K562 (cell line): ENCODE results near the gene CD79A. TPM values are rescaled to one million over a fixed set of nuclear protein-coding genes. Genes with fewer than 3 reads are reported as not detected.

Source experiments
- DLX4 ChIP-seq: fragments of 250-450 bp; sonication (Bioruptor Pico); IDR thresholded peaks from 2 replicates; pipeline ENCODE4 v1.6.1; 2021; ENCODE audit warnings: mild to moderate bottlenecking
- GMEB1 ChIP-seq: fragments of 250-450 bp; sonication (Bioruptor Pico); IDR thresholded peaks from 2 replicates; pipeline ENCODE4 v1.4.0; 2020; ENCODE audit warnings: mild to moderate bottlenecking
- POU5F1 ChIP-seq: fragments of 150-350 bp; IDR thresholded peaks from 2 replicates; pipeline ENCODE4 v1.6.1; 2014; ENCODE audit warnings: borderline replicate concordance, low read length, low read depth, mild to moderate bottlenecking; ENCODE audit not compliant: partially characterized antibody
- SAP30 ChIP-seq: fragments of 200-600 bp; sonication (generic); IDR thresholded peaks from 2 replicates; pipeline ENCODE4 v1.6.1; 2012; ENCODE audit warnings: borderline replicate concordance, low read depth, mild to moderate bottlenecking, moderate library complexity, low read length, control low read depth, inconsistent platforms; ENCODE audit not compliant: insufficient read depth, poor library complexity, severe bottlenecking
- SLC30A9 ChIP-seq: fragments of 250-450 bp; sonication (Bioruptor Pico); IDR thresholded peaks from 2 replicates; pipeline ENCODE4 v1.8.0; 2022; ENCODE audit warnings: mild to moderate bottlenecking, moderate library complexity
- ZNF586 ChIP-seq: fragments of 450-650 bp; formaldehyde crosslinking; conservative IDR thresholded peaks from 2 replicates; pipeline ENCODE4 v1.4.0; 2020; ENCODE audit warnings: mild to moderate bottlenecking, moderate library complexity
- polyA plus RNA-seq, 8 experiments: library from polyadenylated mRNA; depleted of rRNA in 4 of 8; stranded (reverse) in 5 of 8; unstranded in 3 of 8; fragments of >200 nt; fragmentation: Nextera tagmentation in 2 of 8; fragmentation: Illumina TruSeq in 1 of 8; extraction: Ambion mirVana in 2 of 8; extraction: Trizol in 1 of 8; gene quantifications; 2 replicates each; pipeline versions ENCODE4 v1.2.1 to v1.2.3, GENCODE V29; 2011 to 2014; ENCODE audit warnings: inconsistent platforms in 1 of 8, missing spikeins in 1 of 8
- total RNA-seq, 7 experiments: library from RNA; depleted of rRNA in 6 of 7; stranded (reverse); fragments of >200 nt in 6 of 7; fragmentation: Illumina TruSeq in 2 of 7; extraction: Trizol in 2 of 7; gene quantifications; 2 replicates each; pipeline versions ENCODE4 v1.2.1 to v1.2.3, GENCODE V29; 2011 to 2021; ENCODE audit warnings: low replicate concordance in 1 of 7
- TF ChIP-seq, protein P1 (sequence below), 2 experiments: fragments of 450-650 bp in 1 of 2; sonication (generic) in 1 of 2; formaldehyde crosslinking in 1 of 2; IDR thresholded peaks in 1 of 2; conservative IDR thresholded peaks in 1 of 2; 2 replicates each; pipeline versions ENCODE4 v1.6.1 to v1.8.1; 2016 to 2023; ENCODE audit warnings: mild to moderate bottlenecking in 2 of 2, moderate library complexity in 2 of 2, inconsistent platforms in 1 of 2, missing genetic modification reagents in 1 of 2

Gene CD79A
- total and polyA plus RNA-seq, 9 of the 15 experiments (the other 6 are each of a cell fraction or from before 2014, with no cell fraction given): 0.04 to 0.72 (median 0.17) TPM; not detected in 3

DNA sequence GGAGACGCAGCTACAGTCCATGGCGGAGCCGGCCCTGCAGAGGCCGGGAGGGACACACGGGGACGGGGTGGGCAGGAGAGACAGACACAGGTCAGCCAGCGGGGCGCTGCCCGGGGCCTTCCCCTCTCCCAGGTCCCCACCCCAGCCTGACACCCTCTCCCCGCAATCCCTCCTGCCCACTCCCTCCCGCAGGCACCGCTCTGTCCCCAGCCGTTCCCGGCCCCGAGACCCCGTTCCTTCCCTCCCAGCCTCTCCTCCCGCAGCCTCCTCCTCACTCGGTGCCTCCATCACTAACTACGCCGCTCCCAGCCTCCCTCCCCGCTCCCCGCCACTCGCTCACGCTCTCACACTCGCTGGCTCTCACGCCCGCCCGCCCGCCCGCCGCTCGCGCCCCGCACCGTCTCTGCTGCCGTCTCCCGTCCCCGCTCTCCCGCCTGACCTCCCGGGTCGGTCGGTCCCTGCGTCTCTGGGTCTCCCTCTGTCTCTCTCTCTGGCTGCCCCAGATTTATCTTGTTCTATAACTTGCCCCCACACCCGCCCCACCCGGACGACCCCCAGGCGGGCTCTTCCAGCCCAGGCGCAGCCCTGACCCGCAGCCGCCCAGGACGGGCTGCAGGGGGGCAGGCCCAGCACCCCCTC is 35.9 kb downstream of the CD79A start (continued):
- TF ChIP-seq GMEB1 (CRISPR knock-in tag) (no peak), SLC30A9 (CRISPR knock-in tag) (no peak), SAP30 (no peak), ZNF586 (no peak), DLX4 (no peak), POU5F1 (no peak)
- TF ChIP-seq, protein P1, sequence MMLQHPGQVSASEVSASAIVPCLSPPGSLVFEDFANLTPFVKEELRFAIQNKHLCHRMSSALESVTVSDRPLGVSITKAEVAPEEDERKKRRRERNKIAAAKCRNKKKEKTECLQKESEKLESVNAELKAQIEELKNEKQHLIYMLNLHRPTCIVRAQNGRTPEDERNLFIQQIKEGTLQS (IDR thresholded peaks at IDR 0.05): no peak
- TF ChIP-seq, protein P1 (CRISPR knock-in tag; conservative IDR thresholded peaks at IDR 0.05): no peak
